Skeletal muscle satellite cell (primary cell): ENCODE data around the gene TOP2A.

ENCODE experiments used
- H3K27me3 ChIP-seq: 2 replicates; pipeline ENCODE4 v1.7.0; 2013; ENCODE audit warnings: low read length; ENCODE audit not compliant: control insufficient read depth, insufficient read depth
- H3K36me3 ChIP-seq: 2 replicates; pipeline ENCODE4 v1.7.0; 2013; ENCODE audit warnings: mild to moderate bottlenecking, control low read depth, low read length; ENCODE audit not compliant: insufficient read depth
- H3K4me1 ChIP-seq: 2 replicates; pipeline ENCODE4 v1.7.0; 2013; ENCODE audit warnings: low read length; ENCODE audit not compliant: control insufficient read depth, insufficient read depth
- H3K4me2 ChIP-seq: 2 replicates; pipeline ENCODE4 v1.7.0; 2013; ENCODE audit warnings: mild to moderate bottlenecking, low read length
- H3K4me3 ChIP-seq: 2 replicates; pipeline ENCODE4 v1.7.0; 2013; ENCODE audit warnings: low read length
- H3K9ac ChIP-seq: 2 replicates; pipeline ENCODE4 v1.7.0; 2013; ENCODE audit warnings: mild to moderate bottlenecking, low read depth, low read length, moderate library complexity
- H3K9me3 ChIP-seq: replicated peaks from 2 replicates; pipeline ENCODE4 v1.7.0; 2013; ENCODE audit warnings: mild to moderate bottlenecking, control low read depth, low read length

Gene TOP2A

DNA sequence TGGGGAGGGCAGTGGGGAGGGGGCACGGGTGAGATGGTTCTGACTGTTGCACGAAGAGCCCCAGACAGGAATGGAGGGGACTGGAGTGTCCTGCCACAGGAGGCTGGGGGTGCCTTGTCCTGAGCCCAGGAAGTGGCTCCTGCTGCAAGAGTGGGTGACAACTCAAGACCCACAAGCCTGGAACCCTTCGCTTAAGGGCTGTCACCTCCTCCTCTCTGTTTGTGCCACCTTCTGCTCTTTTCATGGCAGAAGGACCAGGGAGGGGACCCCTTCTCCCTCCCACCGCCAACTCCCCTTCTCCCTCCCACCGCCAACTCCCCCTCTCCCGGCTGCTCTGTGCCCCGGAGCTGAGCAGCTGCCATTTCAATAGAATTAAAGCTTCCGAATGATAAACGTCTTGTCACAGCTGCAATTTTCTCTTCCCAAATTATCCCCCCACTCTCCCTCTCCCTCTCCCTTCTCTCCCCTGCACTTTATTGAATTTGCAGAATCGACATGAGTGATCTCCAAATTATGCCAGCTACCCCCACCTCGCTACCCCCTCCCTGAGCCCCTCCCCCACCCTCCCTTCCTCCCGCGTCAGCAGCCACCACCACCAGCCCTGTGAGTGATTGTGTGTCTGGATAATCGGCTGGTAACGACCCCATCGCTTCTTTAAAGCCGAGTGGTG is 66.9 kb downstream of the TOP2A start:
- Histone ChIP-seq H3K4me1 (peaks cover 68% of the 10 kb centered on the region), H3K9ac (no peak overlapping the region), H3K36me3 (peaks cover 56% of the 10 kb centered on the region), H3K9me3 (no peaks in the 10 kb centered on the region), H3K4me2 (peak overlapping the region; percentile 17), H3K27me3 (no peaks in the 10 kb centered on the region), H3K4me3 (no peak overlapping the region)

DNA sequence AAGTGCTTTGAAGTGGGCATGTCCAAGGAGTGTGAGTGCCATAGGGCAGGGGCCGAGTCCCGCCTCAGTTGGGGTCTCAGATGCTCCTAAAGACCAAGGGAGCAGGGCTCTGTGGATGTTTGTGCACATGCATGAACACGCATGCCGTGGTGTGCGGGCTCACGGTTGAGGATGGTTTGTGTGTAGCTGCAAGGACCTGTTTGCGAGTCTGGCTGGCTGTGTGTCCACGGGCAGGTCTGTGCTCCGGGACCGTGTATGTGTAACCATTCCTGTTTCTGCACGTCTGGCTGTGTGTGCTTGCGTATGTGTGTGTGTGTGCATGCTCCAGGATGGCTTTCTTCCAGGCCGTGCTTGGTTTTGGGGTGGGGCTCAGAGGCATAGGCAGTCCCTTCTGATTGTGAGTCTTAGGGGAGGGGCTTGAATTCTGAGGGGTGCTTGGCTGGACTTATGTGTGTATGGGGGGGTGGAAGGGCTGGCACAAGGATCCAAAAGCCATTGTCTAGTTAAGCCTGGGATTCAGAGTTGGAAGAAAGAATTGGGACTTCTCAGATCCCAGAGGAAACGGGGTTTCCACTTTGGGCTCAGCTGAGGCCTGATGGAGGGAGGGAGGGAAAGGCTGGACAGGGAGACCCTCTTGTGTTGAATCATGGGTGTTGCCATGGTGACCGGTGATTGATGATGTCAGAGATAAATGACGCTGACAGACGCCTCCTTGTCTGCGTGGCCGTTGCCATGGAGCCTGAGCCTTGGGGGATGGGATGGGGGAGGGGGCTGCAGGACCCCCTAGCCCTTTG is 67.6 kb downstream of the TOP2A start:
- Histone ChIP-seq H3K4me2 (peak overlapping the region; percentile 2), H3K9ac (no peak overlapping the region), H3K27me3 (no peaks in the 10 kb centered on the region), H3K9me3 (no peaks in the 10 kb centered on the region), H3K4me1 (peaks cover 75% of the 10 kb centered on the region), H3K36me3 (peaks cover 48% of the 10 kb centered on the region), H3K4me3 (no peak overlapping the region)

DNA sequence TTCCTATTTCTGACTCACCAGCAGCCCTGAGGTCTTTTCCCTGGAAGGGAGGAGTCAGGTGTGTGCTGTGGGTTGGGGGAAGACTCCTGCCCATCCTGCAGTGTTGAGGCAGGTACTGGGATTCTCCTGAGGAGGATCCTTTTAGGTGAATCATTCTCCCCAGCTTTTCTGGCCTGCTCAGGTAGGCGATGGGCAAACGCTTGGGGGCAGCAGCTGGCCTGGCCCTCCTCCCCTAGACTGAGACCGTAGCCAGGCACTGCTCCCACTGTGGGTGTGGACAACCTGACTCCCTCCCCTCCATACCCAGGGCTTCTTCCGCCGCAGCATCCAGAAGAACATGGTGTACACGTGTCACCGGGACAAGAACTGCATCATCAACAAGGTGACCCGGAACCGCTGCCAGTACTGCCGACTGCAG is 68.2 kb downstream of the TOP2A start:
- no peak overlapping the region for H3K9ac ChIP-seq
- H3K36me3 ChIP-seq = peaks cover 43% of the 10 kb centered on the region

DNA sequence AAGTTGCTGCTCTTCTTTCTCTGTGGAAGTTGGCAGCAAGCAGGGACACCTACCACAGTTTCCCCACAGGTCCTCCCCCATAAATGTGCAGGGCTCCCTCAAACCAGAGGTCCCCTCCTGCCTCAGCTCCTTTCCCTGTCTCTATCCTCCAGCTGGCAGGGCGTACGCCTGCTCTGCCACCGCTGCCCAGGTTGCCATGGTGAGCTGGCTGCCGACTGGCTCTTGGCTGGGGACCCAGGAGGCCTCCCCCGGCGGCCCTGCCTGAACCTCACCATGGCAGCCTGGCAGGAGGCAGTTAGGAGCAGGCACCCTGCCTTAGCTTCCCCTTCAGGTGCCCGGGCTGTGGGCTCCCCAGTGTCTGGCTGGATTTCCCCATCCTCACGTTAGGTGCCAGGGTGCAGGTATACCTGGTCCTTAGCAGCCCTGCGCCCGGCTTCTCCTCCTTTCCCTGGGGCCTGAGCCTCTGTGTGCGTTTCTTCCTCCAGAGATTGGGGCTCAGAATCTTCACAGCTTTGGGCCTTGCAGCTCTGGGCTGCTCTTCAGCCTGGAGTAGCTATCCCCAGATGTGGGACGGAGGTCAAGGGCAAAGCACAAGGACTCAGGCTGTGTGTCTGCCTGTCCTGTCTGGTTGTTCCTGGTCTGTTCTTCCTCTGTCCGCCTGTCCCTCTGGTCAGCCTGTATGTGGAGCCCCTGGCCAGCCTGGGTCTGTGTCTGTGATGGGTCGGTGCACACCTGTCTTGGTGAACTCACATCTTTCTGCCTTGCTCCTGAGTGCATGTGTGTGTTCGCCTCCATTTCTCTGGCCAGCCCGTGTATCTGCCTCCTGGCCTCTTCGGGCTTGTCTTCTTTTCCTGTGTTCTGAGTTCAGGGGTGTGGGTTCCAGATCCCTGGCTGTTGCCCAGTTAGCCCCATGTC is 68.9 kb downstream of the TOP2A start:
- Histone ChIP-seq H3K36me3 (peaks cover 39% of the 10 kb centered on the region), H3K9ac (peak overlapping the region; percentile 11), H3K4me3 (no peak overlapping the region), H3K4me1 (peaks cover 84% of the 10 kb centered on the region), H3K27me3 (no peaks in the 10 kb centered on the region), H3K4me2 (peak overlapping the region; percentile 60), H3K9me3 (no peaks in the 10 kb centered on the region)

More for the DNA sequence above, 68.2 kb downstream of the TOP2A start:
- peaks cover 77% of the 10 kb centered on the region for H3K4me1 ChIP-seq
- H3K4me3 ChIP-seq = no peak overlapping the region
- H3K9me3 ChIP-seq = no peaks in the 10 kb centered on the region
- H3K4me2 ChIP-seq = peak overlapping the region; percentile 60
- H3K27me3 ChIP-seq = no peaks in the 10 kb centered on the region

DNA sequence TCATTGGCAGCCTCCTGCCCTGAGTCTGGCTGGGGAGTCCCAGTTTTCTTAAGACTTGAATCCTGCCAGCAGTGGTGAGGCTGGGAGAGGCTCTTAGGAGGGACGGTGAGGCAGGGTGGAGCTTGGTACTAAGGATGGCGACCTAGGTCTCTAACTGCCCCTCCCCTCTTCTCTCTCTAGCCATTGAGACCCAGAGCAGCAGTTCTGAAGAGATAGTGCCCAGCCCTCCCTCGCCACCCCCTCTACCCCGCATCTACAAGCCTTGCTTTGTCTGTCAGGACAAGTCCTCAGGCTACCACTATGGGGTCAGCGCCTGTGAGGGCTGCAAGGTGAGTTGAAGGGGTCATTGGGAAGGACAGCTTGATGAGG is 69.6 kb downstream of the TOP2A start:
- Histone ChIP-seq H3K4me1 (peaks cover 91% of the 10 kb centered on the region), H3K4me3 (no peak overlapping the region), H3K4me2 (peak overlapping the region; percentile 60), H3K9ac (peak overlapping the region; percentile 11), H3K9me3 (no peaks in the 10 kb centered on the region), H3K36me3 (peaks cover 36% of the 10 kb centered on the region), H3K27me3 (no peaks in the 10 kb centered on the region)

DNA sequence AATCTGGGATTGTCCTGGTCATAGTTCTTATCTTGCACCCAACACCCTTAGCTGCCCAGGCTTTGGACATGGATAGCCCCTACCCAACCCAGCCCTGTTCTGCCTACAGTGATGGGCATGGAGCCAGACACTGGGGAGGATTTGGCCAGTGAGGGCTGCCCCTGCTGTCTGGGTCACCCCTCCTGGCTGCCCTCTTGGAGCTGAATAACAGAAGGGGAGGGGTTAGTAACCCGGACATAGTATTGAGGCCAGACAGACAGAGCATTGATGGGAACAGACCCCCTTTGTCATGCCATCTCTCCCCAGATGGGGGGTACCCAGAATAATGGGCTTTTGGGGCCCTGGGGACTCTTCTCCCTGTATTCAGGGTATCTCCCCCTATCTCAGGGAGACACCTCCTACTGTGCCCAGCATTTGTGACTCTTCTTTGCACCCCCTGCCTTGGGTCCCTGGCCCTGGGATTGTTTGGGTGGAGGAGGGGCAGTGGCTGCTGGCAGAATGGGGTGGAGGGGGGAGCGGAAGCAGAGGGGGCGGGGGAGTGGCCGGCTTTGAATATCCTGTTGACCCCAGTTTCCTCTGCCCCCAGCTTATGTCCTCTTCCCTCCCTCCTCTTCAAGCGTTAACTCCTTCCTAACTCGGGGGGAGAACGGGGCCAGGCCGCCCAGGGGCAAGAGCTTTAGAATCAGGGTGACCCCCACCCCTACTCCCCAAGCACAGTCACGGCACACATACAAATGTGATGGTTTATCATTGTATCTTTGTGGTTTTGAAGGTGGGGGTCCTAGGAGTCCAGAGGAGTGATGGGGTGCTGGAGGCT is 70.2 kb downstream of the TOP2A start:
- peak overlapping the region; percentile 92 for H3K4me2 ChIP-seq
- peak overlapping the region; percentile 45 for H3K9ac ChIP-seq
- peak overlapping the region; percentile 56 for H3K4me3 ChIP-seq
- H3K9me3 ChIP-seq = no peaks in the 10 kb centered on the region
- H3K36me3 ChIP-seq = peaks cover 30% of the 10 kb centered on the region
- peaks cover 97% of the 10 kb centered on the region for H3K4me1 ChIP-seq
- H3K27me3 ChIP-seq = no peaks in the 10 kb centered on the region

DNA sequence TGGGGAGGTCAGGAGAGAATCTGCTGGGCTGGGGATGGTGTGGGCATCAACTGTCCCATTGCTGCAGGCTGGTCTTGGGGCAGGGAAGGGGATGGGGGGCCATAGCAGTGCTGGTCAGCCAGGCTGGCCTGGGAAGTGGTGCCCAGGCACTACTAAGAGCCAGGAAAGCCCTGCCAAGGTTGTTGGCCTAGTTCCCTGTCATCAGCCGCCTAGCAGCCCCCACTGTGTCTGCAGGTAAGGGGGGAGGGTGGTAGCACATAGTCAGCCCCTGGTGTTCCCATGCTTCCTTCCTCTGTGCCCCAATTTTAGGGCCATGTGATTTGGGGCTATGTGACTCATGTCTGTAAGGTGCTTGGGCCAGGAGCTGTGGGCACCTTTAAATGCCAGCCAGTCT is 70.9 kb downstream of the TOP2A start:
- Histone ChIP-seq H3K9ac (peak overlapping the region; percentile 45), H3K36me3 (peaks cover 23% of the 10 kb centered on the region), H3K27me3 (no peaks in the 10 kb centered on the region), H3K9me3 (no peaks in the 10 kb centered on the region), H3K4me2 (peak overlapping the region; percentile 92), H3K4me3 (peak overlapping the region; percentile 56), H3K4me1 (peaks cover 91% of the 10 kb centered on the region)

DNA sequence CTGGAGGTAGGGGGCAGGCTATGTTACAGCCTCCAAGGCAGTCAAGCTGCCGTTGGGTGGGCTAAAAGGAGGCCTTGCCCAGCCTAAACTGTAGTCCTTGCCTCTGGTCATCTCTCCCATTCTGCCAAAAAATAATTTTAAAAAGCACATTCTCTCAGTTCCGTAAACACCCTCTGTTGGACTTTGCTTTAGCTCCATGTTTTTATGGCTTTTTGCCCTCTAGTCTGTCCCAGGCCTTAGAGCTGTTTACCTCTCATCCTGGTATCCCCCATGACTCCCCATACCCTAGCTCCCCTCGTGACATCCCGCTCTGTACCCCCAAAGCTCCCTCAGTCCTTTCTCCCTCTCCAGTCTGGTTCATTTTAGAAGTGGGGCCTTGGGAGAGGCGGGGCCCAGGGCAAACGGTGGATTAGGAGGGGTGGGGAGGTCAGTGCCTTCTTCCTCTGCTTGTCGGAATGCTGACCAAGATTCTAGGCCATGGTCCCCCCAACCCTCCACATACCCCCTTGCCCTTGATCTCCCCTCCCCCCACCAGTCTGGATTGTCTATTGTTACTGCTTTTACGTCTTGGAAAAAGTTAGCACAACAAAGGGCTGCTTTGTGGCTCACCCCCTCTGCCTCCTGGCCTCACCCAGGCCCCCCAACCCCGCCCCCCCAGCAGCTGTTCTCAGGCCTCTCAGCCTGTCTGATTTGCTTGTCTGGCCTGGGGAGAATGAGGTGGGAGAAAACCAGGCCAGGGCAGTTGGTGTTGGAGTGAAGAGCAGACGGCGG is 71.5 kb downstream of the TOP2A start:
- H3K4me3 ChIP-seq = peak overlapping the region; percentile 79
- H3K4me1 ChIP-seq = peaks cover 88% of the 10 kb centered on the region
- no peaks in the 10 kb centered on the region for H3K9me3 ChIP-seq
- no peaks in the 10 kb centered on the region for H3K27me3 ChIP-seq
- H3K4me2 ChIP-seq = peak overlapping the region; percentile 92
- H3K9ac ChIP-seq = peak overlapping the region; percentile 86
- peaks cover 20% of the 10 kb centered on the region for H3K36me3 ChIP-seq

DNA sequence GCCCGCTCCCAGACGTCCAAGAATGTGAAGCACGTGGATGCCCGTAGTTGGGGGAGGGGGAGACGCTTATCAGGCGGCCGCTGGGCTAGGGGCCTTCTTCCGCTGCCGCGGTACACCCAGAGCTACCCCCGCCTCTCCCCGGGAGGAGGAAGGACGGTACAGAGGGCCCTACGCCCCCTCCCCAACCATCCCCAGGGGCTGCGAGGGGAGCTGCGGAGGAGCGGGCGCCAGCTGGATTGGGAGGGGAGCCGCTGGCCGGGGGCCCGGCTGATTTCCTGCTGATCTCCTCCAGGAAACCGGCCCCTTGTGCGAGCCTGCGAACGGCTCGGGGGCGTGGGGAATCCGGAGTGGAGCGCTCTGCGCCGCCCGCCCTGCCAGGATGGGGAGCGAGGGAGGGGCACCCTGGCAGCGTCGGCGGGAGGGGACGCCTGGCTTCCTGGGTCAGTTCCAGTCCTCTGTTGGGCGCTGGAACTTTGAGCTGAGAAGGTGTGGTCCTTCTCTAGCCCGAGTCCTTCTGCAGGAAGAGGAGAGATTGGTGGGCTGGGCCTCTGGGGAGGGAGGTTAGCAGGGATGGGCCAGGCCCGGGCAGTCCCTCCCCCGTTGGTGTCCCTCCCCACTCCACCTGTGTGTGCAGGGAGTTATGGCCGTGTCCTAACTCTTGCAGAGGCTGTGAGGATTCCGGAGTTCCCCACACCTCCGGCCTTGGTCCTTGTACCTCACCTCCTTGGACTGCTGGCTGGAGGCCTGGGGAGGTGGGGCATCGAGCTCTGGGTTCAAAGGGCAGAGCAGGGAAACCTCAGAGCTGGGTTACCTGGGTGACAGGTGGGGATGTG is 72.3 kb downstream of the TOP2A start:
- Histone ChIP-seq H3K4me2 (peak overlapping the region; percentile 92), H3K36me3 (peaks cover 26% of the 10 kb centered on the region), H3K9me3 (no peaks in the 10 kb centered on the region), H3K4me1 (peaks cover 86% of the 10 kb centered on the region), H3K27me3 (no peaks in the 10 kb centered on the region), H3K4me3 (peak overlapping the region; percentile 79), H3K9ac (peak overlapping the region; percentile 86)
